GM23338 (cell line): ENCODE measurements around the gene KDSR. TPM values are rescaled to one million over a fixed set of nuclear protein-coding genes. Genes with fewer than 3 reads are reported as not detected.

Experiments used
- ATAC-seq: fragments of 200-7000 bp; cut with Tn5 transposase; 3 replicates; pipeline ENCODE4 v1.9.1; 2020
- DNase-seq: peaks from one replicate; pipeline ENCODE4 v3.0.0-alpha.2; 2015; ENCODE audit warnings: low spot score
- H2AFZ ChIP-seq: fragments of 200-600 bp; sonication (generic); 2 replicates; pipeline ENCODE4 v1.8.0; 2016; ENCODE audit warnings: antibody characterized with exemption, mild to moderate bottlenecking, moderate library complexity
- H3F3A ChIP-seq: fragments of 200-600 bp; sonication (generic); replicated peaks from 2 replicates; pipeline ENCODE4 v1.8.0; 2017; ENCODE audit warnings: antibody characterized with exemption, mixed run types, low read depth
- H3K27ac ChIP-seq: fragments of 200-600 bp; sonication (generic); 2 replicates; pipeline ENCODE4 v1.6.1; 2016; ENCODE audit warnings: low read depth
- H3K27me3 ChIP-seq: fragments of 200-600 bp; sonication (generic); 2 replicates; pipeline ENCODE4 v1.8.0; 2016; ENCODE audit warnings: mild to moderate bottlenecking, mixed run types, moderate library complexity; ENCODE audit not compliant: insufficient read depth
- H3K36me3 ChIP-seq: fragments of 200-600 bp; sonication (generic); 2 replicates; pipeline ENCODE4 v1.8.0; 2016; ENCODE audit warnings: mild to moderate bottlenecking; ENCODE audit not compliant: insufficient read depth
- H3K4me1 ChIP-seq: fragments of 200-600 bp; sonication (generic); 2 replicates; pipeline ENCODE4 v1.8.0; 2016; ENCODE audit warnings: mild to moderate bottlenecking, moderate library complexity; ENCODE audit not compliant: insufficient read depth
- H3K4me2 ChIP-seq: fragments of 200-600 bp; sonication (generic); 2 replicates; pipeline ENCODE4 v1.7.1; 2017; ENCODE audit warnings: mixed run types
- H3K4me3 ChIP-seq: fragments of 200-600 bp; sonication (generic); 2 replicates; pipeline ENCODE4 v1.6.1; 2016; ENCODE audit warnings: mixed run types
- H3K79me2 ChIP-seq: fragments of 200-600 bp; sonication (generic); replicated peaks from 2 replicates; pipeline ENCODE4 v1.8.0; 2017; ENCODE audit warnings: mild to moderate bottlenecking; ENCODE audit not compliant: insufficient read depth
- H3K9me2 ChIP-seq: fragments of 200-600 bp; sonication (generic); 2 replicates; pipeline ENCODE4 v1.8.0; 2017; ENCODE audit not compliant: insufficient read depth
- H4K20me1 ChIP-seq: fragments of 200-600 bp; sonication (generic); replicated peaks from 2 replicates; pipeline ENCODE4 v1.8.0; 2017; ENCODE audit warnings: mild to moderate bottlenecking; ENCODE audit not compliant: insufficient read depth
- H3K27ac Mint-ChIP-seq: 2 replicates; pipeline ENCODE4 v1.8.0; 2020; ENCODE audit warnings: inconsistent platforms, mild to moderate bottlenecking, moderate library complexity, mixed read lengths
- H3K27me3 Mint-ChIP-seq: 3 replicates; pipeline ENCODE4 v1.8.0; 2022; ENCODE audit warnings: low read depth, mild to moderate bottlenecking, moderate library complexity, mixed read lengths, inconsistent platforms; ENCODE audit not compliant: insufficient read depth, poor library complexity
- H3K36me3 Mint-ChIP-seq: 3 replicates; pipeline ENCODE4 v1.8.0; 2021; ENCODE audit warnings: low read depth, mild to moderate bottlenecking, inconsistent platforms, moderate library complexity, mixed read lengths
- H3K4me1 Mint-ChIP-seq: 3 replicates; pipeline ENCODE4 v1.8.0; 2020; ENCODE audit warnings: mild to moderate bottlenecking, inconsistent platforms, mixed read lengths
- H3K4me3 Mint-ChIP-seq: 3 replicates; pipeline ENCODE4 v1.8.0; 2021; ENCODE audit warnings: moderate library complexity, mild to moderate bottlenecking, inconsistent platforms, mixed read lengths
- H3K9me3 Mint-ChIP-seq: 3 replicates; pipeline ENCODE4 v1.8.0; 2020; ENCODE audit warnings: moderate library complexity, mild to moderate bottlenecking, inconsistent platforms, mixed read lengths
- CREB1 ChIP-seq: fragments of 250-450 bp; sonication (Bioruptor Pico); IDR thresholded peaks from 2 replicates; pipeline ENCODE4 v1.5.0; 2020; ENCODE audit warnings: low read depth, mild to moderate bottlenecking, moderate library complexity
- EZH2 ChIP-seq: fragments of 200-600 bp; sonication (generic); IDR thresholded peaks from one replicate; pipeline ENCODE4 v1.8.0; 2017; ENCODE audit warnings: antibody characterized with exemption, mild to moderate bottlenecking, low read depth; ENCODE audit not compliant: unreplicated experiment
- JUNB ChIP-seq: IDR thresholded peaks from one replicate; pipeline ENCODE4 v1.6.1; 2016; ENCODE audit warnings: antibody characterized with exemption; ENCODE audit not compliant: unreplicated experiment
- POLR2AphosphoS5 ChIP-seq: IDR thresholded peaks from 2 replicates; pipeline ENCODE4 v1.6.1; 2016; ENCODE audit warnings: antibody characterized with exemption, low read depth
- ZNF114 ChIP-seq: fragments of 250-450 bp; sonication (Bioruptor Pico); IDR thresholded peaks from 2 replicates; pipeline ENCODE4 v1.5.0; 2020; ENCODE audit warnings: mild to moderate bottlenecking, moderate library complexity
- ZNF331 ChIP-seq: fragments of 250-450 bp; sonication (Bioruptor Pico); IDR thresholded peaks from 2 replicates; pipeline ENCODE4 v1.5.0; 2020; ENCODE audit warnings: low read depth, mild to moderate bottlenecking, moderate library complexity
- polyA plus RNA-seq: library from polyadenylated mRNA; unstranded; fragments of >200 nt; fragmentation: Nextera tagmentation; extraction: Ambion mirVana; gene quantifications from 2 replicates; pipeline ENCODE4 v1.2.1, GENCODE V29; 2016
- total RNA-seq: library from RNA; depleted of rRNA; stranded (reverse); fragments of >200 nt; shearing (Covaris generic); gene quantifications from 2 replicates; pipeline ENCODE4 v1.2.3, GENCODE V29; 2014
- TF ChIP-seq, protein P1 (sequence below), 2 experiments: fragments of 200-600 bp in 1 of 2; sonication (generic) in 1 of 2; conservative IDR thresholded peaks; 2 replicates each; pipeline versions ENCODE4 v1.5.1 to v1.6.1; 2016 to 2017; ENCODE audit warnings: antibody characterized with exemption in 2 of 2, low read depth in 2 of 2, mild to moderate bottlenecking in 2 of 2, moderate library complexity in 1 of 2
- TF ChIP-seq, protein P2 (sequence below): fragments of 250-450 bp; sonication (Bioruptor Pico); IDR thresholded peaks from 2 replicates; pipeline ENCODE4 v1.5.0; 2020; ENCODE audit warnings: mild to moderate bottlenecking, moderate library complexity

KDSR gene
- total and polyA plus RNA-seq, 2 experiments from 2014 or later: 23.7 to 36.3 TPM

DNA sequence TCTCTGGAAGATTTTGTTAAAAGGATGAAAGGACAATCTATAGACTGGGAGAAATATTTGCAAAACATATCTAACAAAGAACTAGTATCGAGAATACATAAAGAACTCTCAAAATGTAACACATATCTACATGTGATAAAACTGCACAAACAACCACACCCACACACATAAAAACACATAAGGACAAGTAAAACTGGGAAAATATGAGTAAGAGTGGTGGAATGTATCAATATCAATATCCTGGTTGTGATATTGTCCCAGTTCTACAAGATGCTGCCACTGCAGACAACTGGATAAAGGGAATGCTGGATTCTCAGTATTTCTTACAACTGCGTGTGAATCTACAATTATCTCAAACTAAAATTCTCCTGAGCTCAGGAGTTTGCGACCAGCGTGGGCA is 45.9 kb upstream of the KDSR start:
- H3K4me1 Mint-ChIP-seq: no peaks in the 10 kb centered on the region
- Histone ChIP-seq H3K4me3 (no peak overlapping the region), H4K20me1 (peaks cover 3% of the 10 kb centered on the region), H3F3A (no peaks in the 10 kb centered on the region), H3K4me2 (no peak overlapping the region), H3K9me2 (no peaks in the 10 kb centered on the region), H3K79me2 (peaks cover 69% of the 10 kb centered on the region), H2AFZ (no peak overlapping the region), H3K4me1 (no peaks in the 10 kb centered on the region), H3K27ac (no peak overlapping the region; the same call in 1 of the 2 replicates), H3K27me3 (no peaks in the 10 kb centered on the region), H3K36me3 (peaks cover 15% of the 10 kb centered on the region; the same call in 1 of the 2 replicates)
- TF ChIP-seq JUNB: no peak
- TF ChIP-seq ZNF114: no peak
- TF ChIP-seq, protein P1, sequence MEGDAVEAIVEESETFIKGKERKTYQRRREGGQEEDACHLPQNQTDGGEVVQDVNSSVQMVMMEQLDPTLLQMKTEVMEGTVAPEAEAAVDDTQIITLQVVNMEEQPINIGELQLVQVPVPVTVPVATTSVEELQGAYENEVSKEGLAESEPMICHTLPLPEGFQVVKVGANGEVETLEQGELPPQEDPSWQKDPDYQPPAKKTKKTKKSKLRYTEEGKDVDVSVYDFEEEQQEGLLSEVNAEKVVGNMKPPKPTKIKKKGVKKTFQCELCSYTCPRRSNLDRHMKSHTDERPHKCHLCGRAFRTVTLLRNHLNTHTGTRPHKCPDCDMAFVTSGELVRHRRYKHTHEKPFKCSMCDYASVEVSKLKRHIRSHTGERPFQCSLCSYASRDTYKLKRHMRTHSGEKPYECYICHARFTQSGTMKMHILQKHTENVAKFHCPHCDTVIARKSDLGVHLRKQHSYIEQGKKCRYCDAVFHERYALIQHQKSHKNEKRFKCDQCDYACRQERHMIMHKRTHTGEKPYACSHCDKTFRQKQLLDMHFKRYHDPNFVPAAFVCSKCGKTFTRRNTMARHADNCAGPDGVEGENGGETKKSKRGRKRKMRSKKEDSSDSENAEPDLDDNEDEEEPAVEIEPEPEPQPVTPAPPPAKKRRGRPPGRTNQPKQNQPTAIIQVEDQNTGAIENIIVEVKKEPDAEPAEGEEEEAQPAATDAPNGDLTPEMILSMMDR (conservative IDR thresholded peaks at IDR 0.05; ENCODE audit: low read depth in 2 of 2): no peak
- H3K36me3 Mint-ChIP-seq: peaks cover 39% of the 10 kb centered on the region; the same call in 2 of the 3 replicates
- no peak overlapping the region for H3K27ac Mint-ChIP-seq
- H3K4me3 Mint-ChIP-seq: no peak overlapping the region
- H3K9me3 Mint-ChIP-seq: no peaks in the 10 kb centered on the region
- peaks cover 2% of the 10 kb centered on the region for H3K27me3 Mint-ChIP-seq
- ATAC-seq (no peak), DNase-seq (no peak)

DNA sequence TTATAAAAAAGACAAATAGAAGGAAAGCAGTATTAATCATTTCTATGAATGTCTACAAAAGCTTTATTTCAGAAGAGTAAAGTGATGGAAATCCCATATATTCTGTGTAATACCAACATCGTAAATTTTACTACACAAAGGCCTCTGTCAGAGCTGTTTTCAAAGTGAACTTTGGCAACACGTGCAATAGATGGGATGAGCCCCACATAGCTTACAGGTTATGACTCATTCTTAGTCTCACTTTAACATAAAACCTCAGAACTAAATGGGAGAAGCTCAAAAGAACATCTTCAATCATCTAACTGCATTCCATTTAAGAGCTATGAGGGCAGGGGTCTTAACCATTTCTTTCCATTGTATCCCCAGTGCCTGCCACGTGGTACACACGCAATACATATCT is 43.8 kb upstream of the KDSR start:
- peaks cover 15% of the 10 kb centered on the region; the same call in 1 of the 2 replicates for H3K36me3 ChIP-seq
- no peak overlapping the region for H3K4me3 ChIP-seq
- H3K9me3 Mint-ChIP-seq: no peaks in the 10 kb centered on the region
- H4K20me1 ChIP-seq: peaks cover under 1% of the 10 kb centered on the region; the same call in 1 of the 2 replicates
- peaks cover 2% of the 10 kb centered on the region for H3K27me3 Mint-ChIP-seq
- H3K4me1 Mint-ChIP-seq: no peaks in the 10 kb centered on the region
- H3K36me3 Mint-ChIP-seq: peaks cover 42% of the 10 kb centered on the region; the same call in 2 of the 3 replicates
- TF ChIP-seq EZH2: no peak
- no peak for TF ChIP-seq JUNB
- TF ChIP-seq POLR2AphosphoS5: no peak
- TF ChIP-seq CREB1 (CRISPR knock-in tag): no peak
- no peak for TF ChIP-seq ZNF331 (CRISPR knock-in tag)
- TF ChIP-seq, protein P2, sequence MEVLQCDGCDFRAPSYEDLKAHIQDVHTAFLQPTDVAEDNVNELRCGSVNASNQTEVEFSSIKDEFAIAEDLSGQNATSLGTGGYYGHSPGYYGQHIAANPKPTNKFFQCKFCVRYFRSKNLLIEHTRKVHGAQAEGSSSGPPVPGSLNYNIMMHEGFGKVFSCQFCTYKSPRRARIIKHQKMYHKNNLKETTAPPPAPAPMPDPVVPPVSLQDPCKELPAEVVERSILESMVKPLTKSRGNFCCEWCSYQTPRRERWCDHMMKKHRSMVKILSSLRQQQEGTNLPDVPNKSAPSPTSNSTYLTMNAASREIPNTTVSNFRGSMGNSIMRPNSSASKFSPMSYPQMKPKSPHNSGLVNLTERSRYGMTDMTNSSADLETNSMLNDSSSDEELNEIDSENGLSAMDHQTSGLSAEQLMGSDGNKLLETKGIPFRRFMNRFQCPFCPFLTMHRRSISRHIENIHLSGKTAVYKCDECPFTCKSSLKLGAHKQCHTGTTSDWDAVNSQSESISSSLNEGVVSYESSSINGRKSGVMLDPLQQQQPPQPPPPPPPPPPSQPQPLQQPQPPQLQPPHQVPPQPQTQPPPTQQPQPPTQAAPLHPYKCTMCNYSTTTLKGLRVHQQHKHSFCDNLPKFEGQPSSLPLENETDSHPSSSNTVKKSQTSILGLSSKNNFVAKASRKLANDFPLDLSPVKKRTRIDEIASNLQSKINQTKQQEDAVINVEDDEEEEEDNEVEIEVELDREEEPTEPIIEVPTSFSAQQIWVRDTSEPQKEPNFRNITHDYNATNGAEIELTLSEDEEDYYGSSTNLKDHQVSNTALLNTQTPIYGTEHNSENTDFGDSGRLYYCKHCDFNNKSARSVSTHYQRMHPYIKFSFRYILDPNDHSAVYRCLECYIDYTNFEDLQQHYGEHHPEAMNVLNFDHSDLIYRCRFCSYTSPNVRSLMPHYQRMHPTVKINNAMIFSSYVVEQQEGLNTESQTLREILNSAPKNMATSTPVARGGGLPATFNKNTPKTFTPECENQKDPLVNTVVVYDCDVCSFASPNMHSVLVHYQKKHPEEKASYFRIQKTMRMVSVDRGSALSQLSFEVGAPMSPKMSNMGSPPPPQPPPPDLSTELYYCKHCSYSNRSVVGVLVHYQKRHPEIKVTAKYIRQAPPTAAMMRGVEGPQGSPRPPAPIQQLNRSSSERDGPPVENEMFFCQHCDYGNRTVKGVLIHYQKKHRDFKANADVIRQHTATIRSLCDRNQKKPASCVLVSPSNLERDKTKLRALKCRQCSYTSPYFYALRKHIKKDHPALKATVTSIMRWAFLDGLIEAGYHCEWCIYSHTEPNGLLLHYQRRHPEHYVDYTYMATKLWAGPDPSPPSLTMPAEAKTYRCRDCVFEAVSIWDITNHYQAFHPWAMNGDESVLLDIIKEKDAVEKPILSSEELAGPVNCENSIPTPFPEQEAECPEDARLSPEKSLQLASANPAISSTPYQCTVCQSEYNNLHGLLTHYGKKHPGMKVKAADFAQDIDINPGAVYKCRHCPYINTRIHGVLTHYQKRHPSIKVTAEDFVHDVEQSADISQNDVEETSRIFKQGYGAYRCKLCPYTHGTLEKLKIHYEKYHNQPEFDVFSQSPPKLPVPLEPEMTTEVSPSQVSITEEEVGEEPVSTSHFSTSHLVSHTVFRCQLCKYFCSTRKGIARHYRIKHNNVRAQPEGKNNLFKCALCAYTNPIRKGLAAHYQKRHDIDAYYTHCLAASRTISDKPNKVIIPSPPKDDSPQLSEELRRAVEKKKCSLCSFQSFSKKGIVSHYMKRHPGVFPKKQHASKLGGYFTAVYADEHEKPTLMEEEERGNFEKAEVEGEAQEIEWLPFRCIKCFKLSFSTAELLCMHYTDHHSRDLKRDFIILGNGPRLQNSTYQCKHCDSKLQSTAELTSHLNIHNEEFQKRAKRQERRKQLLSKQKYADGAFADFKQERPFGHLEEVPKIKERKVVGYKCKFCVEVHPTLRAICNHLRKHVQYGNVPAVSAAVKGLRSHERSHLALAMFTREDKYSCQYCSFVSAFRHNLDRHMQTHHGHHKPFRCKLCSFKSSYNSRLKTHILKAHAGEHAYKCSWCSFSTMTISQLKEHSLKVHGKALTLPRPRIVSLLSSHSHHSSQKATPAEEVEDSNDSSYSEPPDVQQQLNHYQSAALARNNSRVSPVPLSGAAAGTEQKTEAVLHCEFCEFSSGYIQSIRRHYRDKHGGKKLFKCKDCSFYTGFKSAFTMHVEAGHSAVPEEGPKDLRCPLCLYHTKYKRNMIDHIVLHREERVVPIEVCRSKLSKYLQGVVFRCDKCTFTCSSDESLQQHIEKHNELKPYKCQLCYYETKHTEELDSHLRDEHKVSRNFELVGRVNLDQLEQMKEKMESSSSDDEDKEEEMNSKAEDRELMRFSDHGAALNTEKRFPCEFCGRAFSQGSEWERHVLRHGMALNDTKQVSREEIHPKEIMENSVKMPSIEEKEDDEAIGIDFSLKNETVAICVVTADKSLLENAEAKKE (CRISPR knock-in tag): no peak
- ATAC-seq: no peak
- no peak overlapping the region for H3K4me2 ChIP-seq
- H3K4me3 Mint-ChIP-seq: no peak overlapping the region
- H3K79me2 ChIP-seq: peaks cover 47% of the 10 kb centered on the region
- no peaks in the 10 kb centered on the region for H3K27me3 ChIP-seq
- H3K4me1 ChIP-seq: no peaks in the 10 kb centered on the region
- H3F3A ChIP-seq: no peaks in the 10 kb centered on the region
- H3K27ac ChIP-seq: no peak overlapping the region
- H2AFZ ChIP-seq: no peak overlapping the region
- H3K27ac Mint-ChIP-seq: no peak overlapping the region
- H3K9me2 ChIP-seq: no peaks in the 10 kb centered on the region
- no peak for DNase-seq
